Vagina (tissue), 2 donors: ENCODE measurements around the gene COG1.

Experiments used
- POLR2AphosphoS5 ChIP-seq, 2 donors: sonication (generic); formaldehyde crosslinking; IDR thresholded peaks; one replicate each; pipeline ENCODE4 v1.9.0; 2017; ENCODE audit warnings: antibody characterized with exemption in 2 of 2, mild to moderate bottlenecking in 2 of 2, low read depth in 1 of 2; ENCODE audit not compliant: insufficient read depth in 1 of 2
- TF ChIP-seq, protein P1 (sequence below), 3 experiments: fragments of 450-650 bp in 2 of 3; fragments of 200-600 bp in 1 of 3; sonication (generic) in 1 of 3; IDR thresholded peaks; one replicate each; pipeline ENCODE4 v1.5.1; 2017 to 2019; ENCODE audit warnings: antibody characterized with exemption in 3 of 3, mild to moderate bottlenecking in 2 of 3, moderate library complexity in 2 of 3

DNA sequence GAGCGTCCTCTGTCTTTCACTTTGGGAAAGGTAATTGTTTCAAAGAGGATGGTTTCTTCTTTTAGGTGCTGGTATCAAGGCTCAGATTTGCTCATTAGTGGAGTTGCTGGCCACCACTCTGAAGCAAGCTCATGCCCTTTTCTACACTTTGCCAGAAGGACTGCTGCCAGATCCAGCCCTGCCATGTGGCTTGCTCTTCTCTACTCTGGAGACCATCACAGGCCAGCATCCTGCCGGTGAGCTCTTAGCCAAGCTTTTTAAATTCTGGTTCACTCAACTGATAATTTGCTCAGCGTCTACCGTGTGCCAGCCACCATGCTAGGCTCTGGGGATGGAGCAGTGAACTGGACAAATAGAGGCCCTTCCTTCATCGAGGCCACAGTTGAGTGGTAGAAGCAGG, 4.3 kb downstream of the COG1 start:
- TF ChIP-seq POLR2AphosphoS5 (IDR thresholded peaks at IDR 0.05; ENCODE audit: insufficient read depth in 1 of 2, low read depth in 1 of 2), result no peak
- TF ChIP-seq, protein P1, sequence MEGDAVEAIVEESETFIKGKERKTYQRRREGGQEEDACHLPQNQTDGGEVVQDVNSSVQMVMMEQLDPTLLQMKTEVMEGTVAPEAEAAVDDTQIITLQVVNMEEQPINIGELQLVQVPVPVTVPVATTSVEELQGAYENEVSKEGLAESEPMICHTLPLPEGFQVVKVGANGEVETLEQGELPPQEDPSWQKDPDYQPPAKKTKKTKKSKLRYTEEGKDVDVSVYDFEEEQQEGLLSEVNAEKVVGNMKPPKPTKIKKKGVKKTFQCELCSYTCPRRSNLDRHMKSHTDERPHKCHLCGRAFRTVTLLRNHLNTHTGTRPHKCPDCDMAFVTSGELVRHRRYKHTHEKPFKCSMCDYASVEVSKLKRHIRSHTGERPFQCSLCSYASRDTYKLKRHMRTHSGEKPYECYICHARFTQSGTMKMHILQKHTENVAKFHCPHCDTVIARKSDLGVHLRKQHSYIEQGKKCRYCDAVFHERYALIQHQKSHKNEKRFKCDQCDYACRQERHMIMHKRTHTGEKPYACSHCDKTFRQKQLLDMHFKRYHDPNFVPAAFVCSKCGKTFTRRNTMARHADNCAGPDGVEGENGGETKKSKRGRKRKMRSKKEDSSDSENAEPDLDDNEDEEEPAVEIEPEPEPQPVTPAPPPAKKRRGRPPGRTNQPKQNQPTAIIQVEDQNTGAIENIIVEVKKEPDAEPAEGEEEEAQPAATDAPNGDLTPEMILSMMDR (IDR thresholded peaks at IDR 0.05), result no peak
